ENCODE results near the gene SLC38A4.
A peak's percentile ranks its signal among the peaks of the same experiment; 100 is the strongest.
"Not testable (repeated sequence)": the region's sequence is repeated elsewhere in the genome, so short reads cannot be mapped to it uniquely, and the experiment has no call there.

Gene SLC38A4

GRCh38 chr12:46774322-46774633, 51.5 kb downstream of the SLC38A4 start:
- DNase-seq: no peak

GRCh38 chr12:46773586-46774321, 52.0 kb downstream of the SLC38A4 start:
- DNase-seq: no peak

- DNase-seq: no peak
These were observed 54.4 kb downstream of the SLC38A4 start for GRCh38 chr12:46771268-46771827.

- no peak for DNase-seq
These were observed 55.2 kb downstream of the SLC38A4 start for GRCh38 chr12:46770501-46771183.

- DNase-seq: no peak
These were observed 61.8 kb downstream of the SLC38A4 start for GRCh38 chr12:46764005-46764404.

- DNase-seq: peak; percentile 9
These were observed 62.6 kb downstream of the SLC38A4 start for GRCh38 chr12:46763230-46763629.

- no peak for DNase-seq
These were observed 71.2 kb downstream of the SLC38A4 start for GRCh38 chr12:46754550-46754949.

- DNase-seq: no peak
These were observed 73.4 kb downstream of the SLC38A4 start for GRCh38 chr12:46752396-46752795.

GRCh38 chr12:46751173-46751572, 74.6 kb downstream of the SLC38A4 start:
- DNase-seq: no peak

GRCh38 chr12:46749322-46749721, 76.5 kb downstream of the SLC38A4 start:
- no peak for DNase-seq

GRCh38 chr12:46744283-46744682, 81.5 kb downstream of the SLC38A4 start:
- DNase-seq: no peak

- DNase-seq: no peak
These were observed 82.3 kb downstream of the SLC38A4 start for GRCh38 chr12:46743456-46743855.

GRCh38 chr12:46742271-46742670, 83.5 kb downstream of the SLC38A4 start:
- DNase-seq: not testable (repeated sequence)

GRCh38 chr12:46725332-46725731, 100.5 kb downstream of the SLC38A4 start:
- no peak for DNase-seq

- no peak for DNase-seq
These were observed 102.0 kb downstream of the SLC38A4 start for GRCh38 chr12:46723629-46724419.

- DNase-seq: no peak
These were observed 103.2 kb downstream of the SLC38A4 start for GRCh38 chr12:46722394-46723185.

GRCh38 chr12:46718495-46718894, 107.3 kb downstream of the SLC38A4 start:
- no peak for DNase-seq

- no peak for DNase-seq
These were observed 107.9 kb downstream of the SLC38A4 start for GRCh38 chr12:46717868-46718267.

- DNase-seq: no peak
These were observed 108.6 kb downstream of the SLC38A4 start for GRCh38 chr12:46717159-46717558.

Data from activated CD4-positive, alpha-beta T cell treated with anti-CD3 and anti-CD28 coated beads for 48 hours (primary cell).